Measurements from ENCODE around the gene LRRC3B. TPM values are rescaled to one million over a fixed set of nuclear protein-coding genes. Genes with fewer than 3 reads are reported as not detected.

LRRC3B gene
- total RNA-seq, 1 donor: not detected

GRCh38 chr3:26750263-26750662 lies 127.7 kb downstream of the LRRC3B start:
- TF ChIP-seq CTCF (IDR thresholded peaks at IDR 0.05; ENCODE audit: insufficient read depth, low read length): no peak
- H3K4me3 ChIP-seq (ENCODE audit: low read depth, low read length): no peak overlapping the region
- DNase-seq (ENCODE audit: low read depth): no peak

- no peak for TF ChIP-seq CTCF (IDR thresholded peaks at IDR 0.05; ENCODE audit: insufficient read depth, low read length)
- no peak overlapping the region for H3K4me3 ChIP-seq (ENCODE audit: low read depth, low read length)
- no peak for DNase-seq (ENCODE audit: low read depth)
These were observed 129.9 kb downstream of the LRRC3B start for GRCh38 chr3:26752466-26752865.

GRCh38 chr3:26753095-26753494 lies 130.5 kb downstream of the LRRC3B start:
- no peak for TF ChIP-seq CTCF (IDR thresholded peaks at IDR 0.05; ENCODE audit: insufficient read depth, low read length)

GRCh38 chr3:26757978-26758377 lies 135.4 kb downstream of the LRRC3B start:
- no peak overlapping the region for H3K4me3 ChIP-seq (ENCODE audit: low read depth, low read length)
- TF ChIP-seq CTCF (IDR thresholded peaks at IDR 0.05; ENCODE audit: insufficient read depth, low read length): no peak
- no peak for DNase-seq (ENCODE audit: low read depth)

More at GRCh38 chr3:26753095-26753494, 130.5 kb downstream of the LRRC3B start:
- DNase-seq (ENCODE audit: low read depth): no peak
- H3K4me3 ChIP-seq (ENCODE audit: low read depth, low read length): no peak overlapping the region
